Dedifferentiated amniotic fluid mesenchymal stem cell (primary cell): ENCODE results near the gene DNAL4.
"Not testable (repeated sequence)": the region's sequence is repeated elsewhere in the genome, so short reads cannot be mapped to it uniquely, and the experiment has no call there.

Source experiments
- DNase-seq: peaks from one replicate; pipeline ENCODE4 v3.0.0-alpha.2; 2016; ENCODE audit errors: extremely low spot score

Gene DNAL4

DNA sequence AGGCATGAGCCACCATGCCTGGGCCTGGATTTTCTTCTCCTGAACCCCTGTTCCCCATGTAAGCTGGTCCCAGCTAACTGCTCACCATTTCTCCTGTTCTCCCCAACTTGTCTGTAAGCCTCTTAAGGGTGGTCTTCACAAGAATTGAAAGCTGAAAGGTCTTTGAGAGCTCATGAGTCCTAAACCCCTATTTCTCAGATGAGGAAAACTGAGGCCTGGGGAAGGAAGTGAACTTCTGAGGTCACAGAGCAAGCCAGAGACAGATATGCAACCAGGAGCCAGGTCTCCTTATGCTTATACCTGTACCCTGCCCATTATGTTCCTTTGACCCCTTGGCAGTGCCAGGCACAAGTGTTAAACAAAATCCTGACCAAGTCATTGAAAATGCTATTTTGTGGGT is 33.6 kb upstream of the DNAL4 start:
- DNase-seq: no peak

DNA sequence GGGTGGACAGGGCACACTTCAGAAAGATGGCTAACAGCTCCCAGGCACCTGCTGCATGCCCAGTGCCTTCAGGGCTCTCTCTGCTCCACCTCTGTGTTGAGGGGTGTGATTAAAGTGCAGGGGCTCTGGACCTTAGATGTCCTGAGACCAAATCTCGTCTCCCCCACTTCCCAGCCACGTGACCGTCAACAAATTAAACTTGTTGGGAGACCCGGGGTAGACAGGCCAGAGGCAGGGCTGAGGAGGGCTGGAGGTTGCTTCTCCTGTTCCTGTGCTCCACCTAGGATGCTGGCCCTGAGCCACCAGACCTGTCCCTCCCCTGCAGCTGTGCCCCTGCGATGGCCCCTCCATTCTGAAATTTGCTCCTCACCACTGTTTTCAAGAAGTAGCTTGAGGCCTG is 32.9 kb upstream of the DNAL4 start:
- no peak for DNase-seq

DNA sequence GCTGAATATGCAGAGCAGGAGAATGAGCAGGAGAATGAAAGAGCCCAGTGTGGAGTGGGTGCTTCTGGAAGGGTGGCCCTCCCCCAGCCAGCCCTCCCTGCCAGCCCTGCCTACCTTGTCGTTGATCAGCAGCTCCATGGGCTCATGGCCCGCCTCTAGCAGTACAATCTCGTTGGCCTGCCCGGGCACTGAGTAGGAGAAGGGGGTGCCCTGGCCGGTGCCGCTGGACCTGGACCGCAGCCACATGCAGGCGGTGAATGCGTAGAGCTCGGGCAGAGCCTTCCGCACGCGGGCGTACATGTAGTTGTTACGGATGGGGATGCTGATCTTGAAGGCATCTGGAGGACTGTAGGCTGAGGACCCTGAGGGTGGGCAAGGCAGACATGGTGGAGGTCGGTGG is 32.4 kb upstream of the DNAL4 start:
- DNase-seq: no peak

DNA sequence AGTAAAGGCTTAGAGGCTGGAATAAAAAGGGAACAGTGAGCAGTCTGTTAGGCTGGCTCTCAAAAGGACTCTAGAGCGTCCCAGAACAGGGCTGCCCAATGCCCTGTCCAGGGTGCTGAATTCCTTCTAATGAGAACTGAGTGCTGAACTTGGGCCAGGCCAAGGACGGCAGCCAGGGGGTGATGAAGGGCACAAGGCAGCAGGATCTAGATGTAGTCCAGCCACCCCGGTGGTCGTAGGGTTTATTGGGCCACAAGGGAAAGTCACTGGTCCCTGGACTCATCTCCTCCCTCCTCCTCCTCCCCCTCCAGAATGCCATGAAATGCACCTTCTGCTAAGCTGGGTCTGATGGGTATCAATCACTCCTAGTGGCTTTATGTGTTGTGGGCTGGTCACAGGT is 30.6 kb upstream of the DNAL4 start:
- no peak for DNase-seq

DNA sequence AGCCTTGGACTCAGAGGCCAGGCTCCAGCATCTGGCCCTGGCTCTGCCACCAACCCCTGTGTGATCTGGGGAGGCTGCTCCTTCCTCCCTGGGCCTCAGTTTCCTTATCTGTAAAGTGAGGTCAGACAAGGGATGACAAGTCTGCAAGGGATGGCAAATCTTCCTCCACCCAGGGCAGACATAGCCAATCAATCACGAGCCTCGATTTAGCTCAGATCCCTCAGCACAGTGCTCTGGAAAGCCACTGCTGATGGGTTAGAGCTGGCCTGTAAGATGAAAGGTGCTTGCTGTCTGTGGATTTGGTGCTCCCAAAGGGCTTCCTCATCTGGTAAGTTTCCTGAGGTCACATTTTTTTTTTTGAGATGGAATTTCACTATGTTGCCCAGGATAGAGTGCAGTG is 29.7 kb upstream of the DNAL4 start:
- no peak for DNase-seq

DNA sequence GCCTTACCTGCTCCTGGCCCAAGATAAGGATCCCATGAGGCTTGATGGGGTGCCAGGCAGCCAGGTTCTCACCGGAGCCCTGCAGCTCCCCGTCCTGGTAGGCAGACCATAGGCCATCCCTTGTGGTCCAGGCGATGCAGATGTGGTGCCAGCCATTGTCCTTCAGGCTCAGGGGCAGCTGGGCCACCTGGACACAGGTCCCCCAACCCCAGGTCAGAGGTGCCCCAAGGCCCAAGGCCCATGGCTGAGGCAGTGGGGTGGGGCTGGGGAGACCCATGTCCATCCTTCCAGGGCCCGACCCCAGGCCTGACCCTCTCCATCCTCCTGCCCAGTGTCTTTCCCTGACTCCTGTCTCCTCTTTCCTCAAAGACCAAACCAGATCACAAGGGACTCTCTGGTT is 29.1 kb upstream of the DNAL4 start:
- no peak for DNase-seq

DNA sequence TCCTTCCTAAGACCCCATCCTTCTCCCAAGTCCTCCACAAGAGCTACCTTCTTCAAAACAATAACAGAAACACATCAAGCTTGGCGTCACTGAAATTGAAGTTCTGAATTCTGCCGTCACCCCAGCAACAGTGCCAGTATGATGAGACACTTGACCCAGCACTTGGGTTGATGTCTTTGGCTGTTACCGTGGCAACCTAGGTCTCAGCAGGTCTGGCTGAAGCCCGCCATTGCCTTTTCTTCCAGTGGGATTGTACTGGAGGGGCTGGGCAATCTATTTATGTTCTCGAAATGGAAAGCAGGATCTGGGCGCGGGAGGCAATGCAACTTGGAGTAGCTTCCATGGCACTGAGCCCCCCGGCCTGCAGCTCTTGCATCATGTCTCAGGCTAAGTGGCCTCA is 26.1 kb upstream of the DNAL4 start:
- DNase-seq: no peak

DNA sequence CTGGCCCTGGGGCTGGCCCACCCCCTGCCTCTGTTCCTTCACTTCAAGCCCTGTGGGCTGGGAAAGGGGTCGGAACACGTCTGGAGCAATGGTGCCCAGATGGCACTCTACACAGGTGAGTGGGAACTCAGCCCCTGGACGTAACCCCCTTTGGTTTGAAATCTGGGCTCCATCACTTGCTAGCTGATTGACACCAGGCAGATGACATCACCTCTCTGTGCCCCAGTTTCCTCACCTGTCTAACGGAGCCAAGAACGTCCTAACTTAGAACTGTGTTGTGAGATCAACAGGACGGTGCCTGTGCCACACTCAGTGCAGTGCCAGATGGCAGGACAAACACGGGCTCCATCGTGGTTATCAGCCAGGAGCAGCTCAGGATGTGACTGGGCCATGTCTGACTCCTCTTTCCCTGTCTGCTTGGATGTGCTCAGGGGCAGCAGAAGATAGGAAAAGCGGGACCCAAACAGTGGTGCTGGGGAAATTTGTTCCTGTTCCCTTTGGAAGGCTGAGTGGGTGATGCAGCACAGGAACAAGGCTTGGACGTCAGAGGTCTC is 25.5 kb upstream of the DNAL4 start:
- DNase-seq: no peak

DNA sequence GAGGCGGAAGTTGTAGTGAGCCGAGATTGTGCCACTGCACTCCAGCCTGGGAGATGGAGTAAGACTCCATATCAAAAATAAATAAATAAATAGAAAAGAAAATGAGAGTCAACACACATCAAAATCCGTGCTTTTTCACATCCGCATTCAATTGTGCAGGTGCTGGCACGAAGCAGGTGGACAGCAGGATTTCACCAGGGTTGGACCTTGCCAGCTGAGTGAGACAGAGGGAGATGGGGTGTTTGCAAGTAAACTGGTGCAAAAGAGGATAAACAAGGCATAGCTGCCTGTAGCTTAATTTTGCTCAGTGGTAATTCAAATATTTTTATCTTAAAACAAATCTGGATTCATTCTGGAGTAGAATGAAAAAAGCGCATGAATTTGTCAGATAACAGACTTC is 23.3 kb upstream of the DNAL4 start:
- no peak for DNase-seq

DNA sequence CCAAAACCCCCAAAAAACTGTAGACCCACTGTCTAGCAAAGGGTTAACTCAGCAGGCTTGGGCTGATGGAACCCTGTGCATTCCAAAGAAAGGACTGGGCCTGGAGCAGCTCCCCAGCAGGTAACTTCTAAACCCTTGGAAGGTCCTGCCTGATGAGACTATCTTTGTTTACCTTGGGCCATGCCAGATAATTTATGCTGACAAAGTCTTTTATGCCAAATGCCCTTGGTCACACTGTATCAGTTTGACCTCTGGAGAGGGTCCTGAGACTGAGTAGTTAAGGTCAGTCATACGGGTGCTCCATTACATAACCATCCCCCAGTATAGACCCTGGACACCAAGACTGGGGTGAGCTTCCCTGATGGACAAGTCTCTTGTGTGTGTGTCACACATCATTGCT is 21.9 kb upstream of the DNAL4 start:
- no peak for DNase-seq

DNA sequence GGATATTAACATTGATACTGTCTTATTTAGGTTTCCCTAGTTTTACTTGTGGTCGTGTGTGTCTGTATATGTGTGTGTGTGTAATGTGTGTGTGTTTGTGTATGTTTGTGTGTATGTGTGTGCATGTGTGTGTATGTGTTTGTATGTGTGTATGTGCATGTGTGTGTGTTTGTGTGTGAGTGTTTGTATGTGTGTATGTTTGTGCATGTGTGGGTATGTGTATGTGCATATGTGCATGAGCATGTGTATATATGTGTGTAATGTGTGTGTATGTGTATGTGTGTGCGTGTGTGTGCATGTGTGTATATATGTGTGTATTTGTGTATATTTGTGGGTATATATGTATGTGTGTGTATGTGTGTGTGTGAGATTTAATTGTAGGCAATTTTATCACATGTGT is 17.3 kb upstream of the DNAL4 start:
- DNase-seq: no peak

DNA sequence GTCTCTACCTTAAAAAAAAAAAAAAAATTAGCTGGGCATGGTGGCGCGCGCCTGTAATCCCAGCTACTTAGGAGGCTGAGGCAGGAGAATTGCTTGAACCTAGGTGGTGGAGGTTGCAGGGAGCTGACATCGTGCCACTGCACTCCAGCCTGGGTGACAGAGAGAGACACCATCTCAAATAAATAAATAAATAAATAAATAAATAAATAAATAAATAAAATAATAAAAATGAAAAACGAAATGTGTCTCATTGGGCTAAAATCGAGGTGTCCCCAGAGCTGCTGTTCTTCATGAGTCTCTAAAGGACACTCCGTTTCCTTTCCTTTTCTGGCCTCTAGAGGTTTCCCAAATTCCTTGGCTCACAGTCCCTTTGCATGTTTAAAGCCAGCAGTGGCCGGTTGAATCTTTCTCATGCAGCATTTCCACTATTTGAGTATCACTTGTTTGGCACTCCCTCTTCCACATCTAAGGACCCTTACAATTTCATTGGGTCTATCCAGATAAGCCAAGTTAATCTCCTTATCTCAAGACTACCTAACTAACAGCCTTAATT is 11.2 kb upstream of the DNAL4 start:
- DNase-seq: not testable (repeated sequence)

DNA sequence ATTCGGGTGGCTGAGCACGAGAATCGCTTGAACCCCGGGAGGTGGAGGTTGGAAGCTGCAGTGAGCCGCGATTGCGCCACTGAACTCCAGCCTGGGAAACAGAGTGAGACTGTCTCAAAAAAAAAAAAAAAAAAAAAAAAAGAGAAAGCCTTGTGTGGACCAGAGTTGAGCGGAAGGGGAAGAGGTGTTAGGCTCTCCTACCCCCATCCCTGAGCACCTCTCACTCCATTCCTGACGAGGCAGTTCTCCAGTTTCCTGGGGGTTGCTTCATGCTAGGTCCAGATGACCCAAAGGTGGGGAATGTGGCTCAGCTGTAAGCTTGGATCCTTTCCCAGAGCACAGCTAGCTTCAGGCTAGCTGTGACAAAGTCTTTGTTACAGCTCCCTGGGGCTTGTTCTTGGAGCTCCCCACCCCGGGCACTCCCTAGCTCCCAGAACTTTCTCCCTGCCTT is 8.8 kb upstream of the DNAL4 start:
- DNase-seq: peak; percentile 82

DNA sequence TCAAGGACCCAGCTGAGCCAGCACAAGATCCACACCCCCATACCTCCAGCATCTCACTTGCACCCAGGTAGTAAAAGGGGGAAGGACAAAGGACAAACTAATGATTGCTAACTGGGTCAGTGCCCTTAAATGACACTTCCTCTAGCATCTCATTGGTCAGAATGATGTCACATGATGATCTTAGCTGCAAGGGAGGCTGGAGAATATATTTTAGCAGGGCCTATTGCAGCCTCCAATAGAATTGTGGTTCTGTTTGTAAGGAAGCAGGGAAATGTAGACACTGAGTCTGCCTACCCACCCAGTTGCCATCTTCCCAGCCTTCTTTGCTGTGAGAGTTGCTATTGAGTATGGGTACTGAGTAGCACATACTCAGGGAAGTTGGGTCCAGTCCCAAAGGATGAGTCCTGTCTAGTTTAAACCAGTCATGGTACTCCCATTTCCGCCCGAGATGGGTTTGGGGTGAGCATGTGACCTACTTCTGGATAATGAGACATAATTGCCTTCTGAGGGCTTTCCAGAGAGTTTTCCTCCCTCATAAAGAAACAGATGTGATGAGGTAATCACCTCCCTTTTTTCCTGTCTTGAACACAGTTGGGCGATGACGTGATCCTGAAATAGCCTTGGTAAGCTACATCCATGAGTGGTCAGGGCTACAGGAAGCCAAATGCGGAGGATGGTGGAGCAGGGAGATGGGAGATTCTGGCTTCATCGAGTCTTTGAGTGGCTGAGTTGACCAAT is 5.5 kb upstream of the DNAL4 start:
- peak; percentile 21 for DNase-seq

DNA sequence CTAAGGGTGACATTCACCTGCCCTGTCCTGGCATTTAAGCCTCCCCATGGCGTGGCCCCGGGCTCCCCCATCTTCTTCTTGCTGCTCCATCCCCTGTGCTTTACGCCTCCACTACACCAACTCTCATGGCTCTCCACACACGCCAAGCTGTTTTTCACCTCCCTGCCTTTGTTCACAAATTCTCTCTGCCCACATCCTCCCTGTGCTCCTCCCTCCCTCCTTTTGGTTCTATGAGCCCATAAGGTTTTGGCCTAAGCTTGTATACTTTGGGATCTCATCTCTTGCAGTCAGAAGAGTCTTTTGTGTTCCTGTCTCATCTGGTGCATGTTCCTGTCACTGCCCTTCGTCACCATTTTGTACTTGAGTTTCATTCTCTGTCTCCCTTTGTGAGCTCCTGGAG is 4.6 kb upstream of the DNAL4 start:
- no peak for DNase-seq

DNA sequence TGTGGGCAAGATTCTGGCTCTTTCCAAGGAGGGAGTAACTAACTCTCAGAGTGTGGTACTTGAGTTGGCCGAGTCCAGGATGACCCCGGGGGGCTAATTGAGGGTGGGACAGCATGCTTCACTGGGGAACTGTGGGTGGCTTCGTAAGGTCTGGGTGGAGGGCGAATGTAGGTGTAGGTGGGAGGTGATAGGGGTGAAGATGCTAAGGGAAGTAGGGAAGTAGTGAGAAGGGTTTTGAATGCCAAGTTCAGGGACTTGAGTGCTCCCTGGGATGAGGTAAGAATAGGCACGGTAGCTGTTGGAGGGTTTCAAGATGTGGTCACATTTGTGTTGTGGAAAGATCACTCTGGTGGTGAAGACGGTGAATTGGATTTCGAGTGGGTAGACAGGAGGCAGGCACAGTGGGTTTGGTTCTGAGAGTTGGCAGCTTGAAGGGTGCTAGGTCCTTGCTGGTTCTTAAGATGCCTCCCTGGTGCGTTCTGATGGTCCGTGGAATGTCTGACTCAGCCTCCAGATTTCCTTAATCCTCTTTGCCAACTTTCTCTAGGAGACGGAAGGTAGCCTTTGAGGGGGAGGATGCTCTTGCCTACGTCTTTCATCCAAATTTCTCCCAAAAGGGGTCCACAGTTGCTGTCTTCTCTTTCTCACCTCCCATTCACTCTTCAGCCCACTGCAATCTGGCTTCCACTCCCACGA is 2.5 kb upstream of the DNAL4 start:
- no peak for DNase-seq

DNA sequence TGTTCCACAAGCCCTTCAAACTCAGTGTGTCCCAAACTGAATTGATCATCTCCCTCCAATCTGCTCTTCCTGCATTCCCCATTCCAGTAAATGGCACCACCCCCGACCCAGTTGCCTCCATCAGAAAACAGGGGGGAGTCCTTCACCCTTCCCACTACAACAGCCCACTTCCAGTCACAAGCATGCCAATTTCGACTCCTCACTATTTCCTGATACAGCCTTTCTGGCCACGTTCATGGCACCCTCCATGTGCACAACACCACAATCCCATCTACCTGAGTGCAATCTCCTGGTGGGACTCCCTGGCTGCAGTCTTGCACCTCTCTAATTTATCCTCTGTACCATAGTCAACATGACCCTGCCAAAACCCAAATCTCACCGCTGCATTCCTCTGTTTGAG is 1.6 kb upstream of the DNAL4 start:
- no peak for DNase-seq

DNA sequence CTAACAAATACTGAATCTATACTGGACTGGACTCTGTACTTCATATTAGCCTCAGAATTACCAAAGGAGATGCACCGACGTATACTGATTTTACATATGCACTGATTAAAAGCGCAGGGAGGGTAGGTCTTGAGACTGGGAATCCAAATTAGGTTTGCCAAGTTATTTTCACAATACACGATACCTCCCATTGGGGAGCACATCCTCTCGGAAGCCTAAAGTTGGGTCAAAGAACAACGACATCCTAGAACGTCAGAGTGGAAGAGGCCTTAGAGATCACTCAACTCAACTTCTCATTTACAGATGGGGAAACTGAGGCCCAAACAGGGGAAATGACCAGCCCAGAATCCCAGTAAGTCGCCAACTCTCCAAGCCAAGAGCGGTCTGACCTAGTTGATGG is 626 bp downstream of the DNAL4 start:
- no peak for DNase-seq

DNA sequence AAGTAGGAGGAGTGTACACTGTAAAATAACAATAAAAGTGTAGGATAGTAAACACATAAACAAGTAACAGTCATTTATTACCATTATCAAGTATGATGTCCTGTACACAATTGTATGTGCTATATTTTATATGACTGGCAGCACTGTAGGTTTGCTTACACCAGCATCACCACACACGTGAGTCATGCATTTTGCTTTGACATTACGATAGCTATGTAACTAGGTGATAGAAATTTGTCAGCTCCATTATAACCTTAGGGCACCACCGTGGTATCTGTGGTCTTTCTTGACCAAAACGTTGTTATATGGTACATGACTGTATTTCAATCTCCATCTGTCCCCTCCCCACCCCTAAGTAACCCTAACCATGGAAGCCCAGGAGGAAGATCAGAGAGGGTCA is 1.1 kb downstream of the DNAL4 start:
- DNase-seq: no peak

DNA sequence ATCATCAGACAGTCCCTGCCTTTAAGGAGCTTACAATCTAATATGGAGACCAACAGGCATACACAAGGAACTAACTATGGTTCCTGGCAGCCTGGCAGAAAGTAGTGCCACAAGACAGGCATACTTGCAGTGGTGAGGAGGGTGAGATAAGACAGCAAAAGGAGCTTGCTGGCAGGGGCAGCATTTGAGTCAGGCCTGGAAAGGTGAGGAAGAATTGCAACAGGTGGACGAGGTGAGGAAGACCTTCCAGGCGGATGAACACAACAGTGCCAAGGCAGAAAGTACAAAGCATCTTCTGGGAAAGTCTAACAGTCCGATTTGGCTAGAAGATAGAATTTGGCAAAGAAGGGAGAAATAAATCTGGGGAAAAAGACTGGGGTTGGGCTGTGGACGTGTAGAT is 4.3 kb downstream of the DNAL4 start:
- DNase-seq: no peak

DNA sequence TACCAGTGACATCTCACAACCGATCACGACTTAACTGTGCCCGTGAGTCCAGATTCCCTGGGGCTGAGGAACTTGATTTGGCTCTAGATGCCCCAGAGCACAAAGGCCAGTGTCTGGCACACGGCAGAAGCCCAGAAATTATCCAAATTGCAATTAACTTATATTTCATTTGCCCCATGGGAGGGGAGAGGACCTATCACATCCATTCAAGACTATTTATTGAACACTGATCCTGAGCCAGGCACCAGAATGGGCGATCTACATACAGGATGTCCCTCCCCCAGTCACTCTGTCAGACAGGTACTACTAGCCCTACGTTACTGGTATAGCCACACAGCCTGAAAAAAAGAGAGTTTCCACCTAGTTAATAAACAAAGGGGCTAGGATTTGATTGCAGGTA is 5.1 kb downstream of the DNAL4 start:
- no peak for DNase-seq

DNA sequence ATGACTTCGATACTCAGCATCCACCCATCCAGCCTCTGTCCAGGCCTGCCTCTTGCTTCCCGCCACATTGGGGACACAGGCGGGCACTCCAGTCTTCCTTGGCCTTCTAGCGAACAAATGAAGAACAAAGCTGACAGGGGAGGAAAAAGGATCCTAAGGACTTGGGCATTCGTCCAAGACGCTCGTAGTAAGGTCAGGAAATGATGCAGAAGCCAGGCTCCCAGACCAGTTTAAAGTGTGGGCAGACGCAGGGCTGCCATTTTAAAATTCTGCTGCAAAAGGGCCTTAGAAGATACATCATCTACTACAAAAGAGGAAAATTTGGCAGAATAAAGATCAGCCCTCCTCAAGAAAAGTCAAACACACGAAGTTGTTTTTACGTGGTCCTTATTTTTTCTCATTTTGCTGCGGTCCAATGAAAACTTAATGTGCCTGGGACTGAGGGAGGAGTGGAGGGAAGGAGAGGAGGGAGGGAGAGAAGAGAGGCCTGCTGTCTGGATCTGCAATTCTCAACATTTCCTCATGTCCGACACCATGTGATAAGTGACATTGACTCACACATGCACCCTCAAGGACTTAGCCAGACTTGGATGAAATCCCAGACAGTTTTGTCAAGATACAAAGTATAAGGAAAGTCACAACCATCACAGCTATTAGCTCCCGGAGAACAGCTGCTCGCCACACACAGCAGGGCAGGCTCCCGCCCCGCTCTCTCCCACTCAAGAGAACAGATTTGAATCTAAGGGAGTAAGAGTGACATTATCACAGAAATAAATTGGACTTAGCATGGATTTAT is 5.7 kb downstream of the DNAL4 start:
- peak; percentile 94 for DNase-seq
